Subcutaneous adipose tissue (tissue), 4 donors: ENCODE data around the gene LRRTM2. TPM values are rescaled to one million over a fixed set of nuclear protein-coding genes. Genes with fewer than 3 reads are reported as not detected.

Experiments used
- CTCF ChIP-seq: fragments of 450-650 bp; IDR thresholded peaks from one replicate; pipeline ENCODE4 v1.5.1; 2016; ENCODE audit warnings: low read depth, mild to moderate bottlenecking, control low read depth, antibody characterized with exemption, moderate library complexity
- total RNA-seq, 4 donors: library from RNA; depleted of rRNA; stranded (reverse); fragments of >200 nt; gene quantifications; one replicate each; pipeline ENCODE4 v1.1.0, GENCODE V29; 2016

The LRRTM2 gene
- total RNA-seq: 1 to 10 TPM in 2 of 4 donors, under 1 TPM in 2; 0.34 to 8.9 (median 1.1) TPM

GRCh38 chr5:138874771-138875551, at the start of gene LRRTM2:
LRRTM2 (minus strand) TSS chr5:138875335; CDS start chr5:138874911, 424 bp downstream.
- TF ChIP-seq CTCF: no peak

GRCh38 chr5:138922494-138922893, 47.4 kb upstream of the LRRTM2 start:
- TF ChIP-seq CTCF: no peak

- no peak for TF ChIP-seq CTCF
Measured at GRCh38 chr5:138920181-138920580, 45.0 kb upstream of the LRRTM2 start.

GRCh38 chr5:138918686-138919085, 43.6 kb upstream of the LRRTM2 start:
- no peak for TF ChIP-seq CTCF

GRCh38 chr5:138914338-138914737, 39.2 kb upstream of the LRRTM2 start:
- TF ChIP-seq CTCF: no peak

GRCh38 chr5:138913773-138914172, 38.6 kb upstream of the LRRTM2 start:
- no peak for TF ChIP-seq CTCF

GRCh38 chr5:138912093-138912492, 37.0 kb upstream of the LRRTM2 start:
- no peak for TF ChIP-seq CTCF
